HG03457 (cell line): ENCODE data around the gene RNF121.

Experiments
- ATAC-seq: cut with Tn5 transposase; IDR thresholded peaks from one replicate; pipeline ENCODE4 v1.9.1; 2021; ENCODE audit warnings: moderate number of reproducible peaks; ENCODE audit not compliant: unreplicated experiment

RNF121 gene

GRCh38 chr11:72004515-72005346 lies 75.9 kb downstream of the RNF121 start:
- ATAC-seq = no peak

- no peak for ATAC-seq
Measured at GRCh38 chr11:72005347-72006260, 76.8 kb downstream of the RNF121 start.

GRCh38 chr11:72006309-72007088 lies 77.7 kb downstream of the RNF121 start:
- ATAC-seq = no peak

GRCh38 chr11:72007089-72007476 lies 78.2 kb downstream of the RNF121 start:
- ATAC-seq = no peak

GRCh38 chr11:72007587-72007986 lies 78.7 kb downstream of the RNF121 start:
- no peak for ATAC-seq

GRCh38 chr11:72008728-72009127 lies 79.9 kb downstream of the RNF121 start:
- no peak for ATAC-seq

- no peak for ATAC-seq
Measured at GRCh38 chr11:72009156-72009555, 80.3 kb downstream of the RNF121 start.

GRCh38 chr11:72010529-72011233 lies 81.8 kb downstream of the RNF121 start:
- no peak for ATAC-seq

- no peak for ATAC-seq
Measured at GRCh38 chr11:72012091-72012630, 83.3 kb downstream of the RNF121 start.

GRCh38 chr11:72012897-72013721 lies 84.3 kb downstream of the RNF121 start:
- no peak for ATAC-seq

- ATAC-seq = no peak
Measured at GRCh38 chr11:72013765-72014711, 85.2 kb downstream of the RNF121 start.

- ATAC-seq = no peak
Measured at GRCh38 chr11:72014761-72015320, 86.0 kb downstream of the RNF121 start.

- ATAC-seq = no peak
Measured at GRCh38 chr11:72015511-72016061, 86.7 kb downstream of the RNF121 start.

GRCh38 chr11:72018171-72018570 lies 89.3 kb downstream of the RNF121 start:
- no peak for ATAC-seq

GRCh38 chr11:72023335-72023734 lies 94.5 kb downstream of the RNF121 start:
- ATAC-seq = no peak

- no peak for ATAC-seq
Measured at GRCh38 chr11:72024069-72024754, 95.4 kb downstream of the RNF121 start.

GRCh38 chr11:72026090-72026489 lies 97.2 kb downstream of the RNF121 start:
- ATAC-seq = no peak
